SK-N-SH (cell line): ENCODE data around the gene PNLDC1. TPM values are rescaled to one million over a fixed set of nuclear protein-coding genes. Genes with fewer than 3 reads are reported as not detected.
A peak's percentile ranks its signal among the peaks of the same experiment; 100 is the strongest.

ENCODE experiments used
- CTCF ChIA-PET: fragments of 300-600, 350-600 bp; formaldehyde crosslinking; extraction: SDS; loops from one replicate; lab custom pipeline; 2021; lab: Yijun Ruan, JAX
- POLR2A ChIA-PET: fragments of 350-600 bp; sonication (Branson Sonifier 250); formaldehyde crosslinking; extraction: SDS; loops from one replicate; lab custom pipeline; 2020; ENCODE audit warnings: antibody characterized with exemption, inconsistent platforms; lab: Yijun Ruan, JAX
- DNase-seq: peaks from one replicate; pipeline ENCODE4 v3.0.0; 2012
- H2AFZ ChIP-seq: fragments of 200-600 bp; sonication (generic); 2 replicates; pipeline ENCODE4 v1.8.1; 2016; ENCODE audit warnings: antibody characterized with exemption, mild to moderate bottlenecking, low read depth
- H3F3A ChIP-seq: fragments of 200-600 bp; sonication (generic); replicated peaks from 2 replicates; pipeline ENCODE3; 2016; ENCODE audit warnings: antibody characterized with exemption, mild to moderate bottlenecking; ENCODE audit not compliant: insufficient read depth
- H3K27ac ChIP-seq, 2 experiments: fragments of 200-500 bp in 1 of 2; fragments of 200-600 bp in 1 of 2; sonication (Bioruptor generic) in 1 of 2; sonication (generic), shearing (Covaris generic) in 1 of 2; 2 replicates each; pipeline versions ENCODE4 v1.5.1 to v1.6.1; 2014 to 2016; ENCODE audit warnings: low read depth in 2 of 2, inconsistent platforms in 1 of 2, low read length in 1 of 2, mild to moderate bottlenecking in 1 of 2, mixed read lengths in 1 of 2
- H3K27me3 ChIP-seq: fragments of 200-600 bp; sonication (generic), shearing (Covaris generic); 2 replicates; pipeline ENCODE4 v1.6.1; 2016; ENCODE audit warnings: mixed run types; ENCODE audit not compliant: insufficient read depth
- H3K36me3 ChIP-seq, 2 experiments: fragments of 200-500 bp in 1 of 2; fragments of 200-600 bp in 1 of 2; sonication (Bioruptor generic) in 1 of 2; sonication (generic) in 1 of 2; replicated peaks in 1 of 2; 2 replicates each; pipeline versions ENCODE3 to v1.5.1; 2014 to 2016; ENCODE audit warnings: low read length in 1 of 2, mild to moderate bottlenecking in 1 of 2; ENCODE audit not compliant: insufficient read depth in 2 of 2, control insufficient read depth in 1 of 2
- H3K4me1 ChIP-seq, 2 experiments: fragments of 200-500 bp in 1 of 2; fragments of 200-600 bp in 1 of 2; sonication (Bioruptor generic) in 1 of 2; sonication (generic), shearing (Covaris generic) in 1 of 2; 2 replicates each; pipeline versions ENCODE4 v1.5.1 to v1.6.1; 2014 to 2016; ENCODE audit warnings: low read depth in 1 of 2, low read length in 1 of 2, mixed run types in 1 of 2; ENCODE audit not compliant: insufficient read depth in 2 of 2, control insufficient read depth in 1 of 2
- H3K4me2 ChIP-seq: fragments of 200-600 bp; sonication (generic), shearing (Covaris generic); 2 replicates; pipeline ENCODE4 v1.6.1; 2017; ENCODE audit warnings: mixed run types
- H3K4me3 ChIP-seq, 2 experiments: fragments of 200-500 bp in 1 of 2; fragments of 200-600 bp in 1 of 2; sonication (Bioruptor generic) in 1 of 2; sonication (generic), shearing (Covaris generic) in 1 of 2; 2 replicates each; pipeline versions ENCODE4 v1.5.1 to v1.8.1; 2014 to 2016; ENCODE audit warnings: low read depth in 2 of 2, inconsistent platforms in 1 of 2, low read length in 1 of 2, mild to moderate bottlenecking in 1 of 2, mixed read lengths in 1 of 2, moderate library complexity in 1 of 2
- H3K79me2 ChIP-seq: fragments of 200-600 bp; sonication (generic); 2 replicates; pipeline ENCODE4 v1.8.1; 2017; ENCODE audit warnings: mild to moderate bottlenecking; ENCODE audit not compliant: insufficient read depth
- H3K9ac ChIP-seq: fragments of 200-600 bp; sonication (generic); 2 replicates; pipeline ENCODE4 v1.6.1; 2017; ENCODE audit warnings: mixed run types
- H3K9me2 ChIP-seq: fragments of 200-600 bp; sonication (generic); 2 replicates; pipeline ENCODE4 v1.6.1; 2017; ENCODE audit warnings: mixed run types
- H3K9me3 ChIP-seq: fragments of 200-600 bp; sonication (generic); 2 replicates; pipeline ENCODE4 v1.6.1; 2017; ENCODE audit warnings: mixed run types, mild to moderate bottlenecking, moderate library complexity
- H4K20me1 ChIP-seq: fragments of 200-600 bp; sonication (generic); 2 replicates; pipeline ENCODE4 v1.6.1; 2017; ENCODE audit warnings: mild to moderate bottlenecking, mixed run types; ENCODE audit not compliant: insufficient read depth
- CHD2 ChIP-seq: fragments of 150-350 bp; IDR thresholded peaks from 2 replicates; pipeline ENCODE4 v1.6.1; 2018; ENCODE audit warnings: low read length; ENCODE audit not compliant: partially characterized antibody
- CTCF ChIP-seq: fragments of 200-600 bp; sonication (generic); IDR thresholded peaks from 2 replicates; pipeline ENCODE4 v1.6.1; 2017; ENCODE audit warnings: antibody characterized with exemption, mild to moderate bottlenecking, moderate library complexity
- EP300 ChIP-seq, 2 experiments: IDR thresholded peaks; 2 replicates each; pipeline versions ENCODE4 v1.4.0 to v1.6.1; 2012; ENCODE audit warnings: borderline replicate concordance in 1 of 2, low read depth in 1 of 2, low read length in 1 of 2
- EZH2phosphoT487 ChIP-seq: fragments of 200-600 bp; sonication (generic); IDR thresholded peaks from 2 replicates; pipeline ENCODE4 v1.6.1; 2017; ENCODE audit warnings: low read depth, mixed run types, mild to moderate bottlenecking, antibody characterized with exemption, moderate library complexity, borderline replicate concordance
- FOSL2 ChIP-seq: IDR thresholded peaks from 2 replicates; pipeline ENCODE4 v1.4.0; 2012; ENCODE audit warnings: low read depth, mild to moderate bottlenecking, moderate library complexity, borderline replicate concordance
- FOXJ3 ChIP-seq: sonication (generic); formaldehyde crosslinking; IDR thresholded peaks from 2 replicates; pipeline ENCODE4 v1.5.1; 2020; ENCODE audit warnings: mild to moderate bottlenecking, missing genetic modification reagents
- FOXM1 ChIP-seq: IDR thresholded peaks from 2 replicates; pipeline ENCODE4 v1.4.0; 2012; ENCODE audit warnings: low read depth, mild to moderate bottlenecking
- NFIC ChIP-seq: IDR thresholded peaks from 2 replicates; pipeline ENCODE4 v1.4.0; 2012; ENCODE audit warnings: borderline replicate concordance
- POLR2AphosphoS5 ChIP-seq: IDR thresholded peaks from 2 replicates; pipeline ENCODE4 v1.6.1; 2012; ENCODE audit warnings: low read depth, low read length
- TEAD4 ChIP-seq: IDR thresholded peaks from 2 replicates; pipeline ENCODE4 v1.4.0; 2012; ENCODE audit warnings: mild to moderate bottlenecking, borderline replicate concordance; ENCODE audit not compliant: insufficient read depth
- USF2 ChIP-seq: fragments of 150-350 bp; IDR thresholded peaks from 2 replicates; pipeline ENCODE4 v1.6.1; 2017; ENCODE audit warnings: antibody characterized with exemption, low read length, low read depth, borderline replicate concordance
- YY1 ChIP-seq: IDR thresholded peaks from 2 replicates; pipeline ENCODE4 v1.4.0; 2012; ENCODE audit warnings: low read depth, mild to moderate bottlenecking
- WGBS: methylation state at CpG from one replicate; pipeline ENCODE4 v1.1.6; 2017; ENCODE audit warnings: low lambda C conversion rate; 5-methylcytosine and 5-hydroxymethylcytosine counted together
- polyA plus RNA-seq, 3 experiments: library from polyadenylated mRNA; depleted of rRNA; stranded (reverse); fragments of >200 nt; gene quantifications; 2 replicates each; pipeline ENCODE4 v1.2.3, GENCODE V29; 2012

The PNLDC1 gene
- polyA plus RNA-seq, 1 of the 3 experiments (the other 2 are of a cell fraction), result not detected

GRCh38 chr6:159758031-159759001 lies 41.8 kb upstream of the PNLDC1 start:
- TF ChIP-seq FOSL2 (peak; percentile 48; the same call in 1 of the 2 replicates), CTCF (peak; percentile 49), FOXJ3 (CRISPR knock-in tag) (no peak)
- H3K79me2 ChIP-seq, result peaks cover 46% of the 10 kb centered on the region
- DNase-seq, result no peak
- no peaks in the 10 kb centered on the region for H3K9me2 ChIP-seq
- H3K36me3 ChIP-seq, result peaks cover 49 to 50% of the 10 kb centered on the region in 2 experiments
- no peak overlapping the region for H3K9ac ChIP-seq
- no peak overlapping the region for H3K4me2 ChIP-seq
- H3K27me3 ChIP-seq, result no peaks in the 10 kb centered on the region
- H3K4me3 ChIP-seq, result no peak overlapping the region
- 92% methylated on average over 6 of the region's 7 CpGs for WGBS
- H3F3A ChIP-seq, result peaks cover 58% of the 10 kb centered on the region
- peak overlapping the region in 1 of 2 experiments; percentile 46; a peak in 2 of 4 replicates for H3K27ac ChIP-seq
- ChIA-PET POLR2A (no interaction called here), CTCF (interaction anchor here (1.1 kb wide), 1 partner anchor 24 kb away, joined by 3 read pairs; no protein-coding TSS in a partner anchor)
- peaks cover 13 to 20% of the 10 kb centered on the region in 2 experiments for H3K4me1 ChIP-seq
- no peaks in the 10 kb centered on the region for H3K9me3 ChIP-seq
- no peaks in the 10 kb centered on the region for H4K20me1 ChIP-seq
- no peak overlapping the region for H2AFZ ChIP-seq

GRCh38 chr6:159759645-159760044 lies 40.4 kb upstream of the PNLDC1 start:
- WGBS, result 79% methylated on average over 2 of the region's 2 CpGs
- H3K4me1 ChIP-seq, result peaks cover 13 to 20% of the 10 kb centered on the region in 2 experiments
- TF ChIP-seq NFIC, result no peak
- no peak for TF ChIP-seq FOSL2
- TF ChIP-seq FOXM1, result no peak
- no peak for TF ChIP-seq YY1
- TF ChIP-seq EZH2phosphoT487, result no peak
- TF ChIP-seq CHD2, result no peak
- TF ChIP-seq USF2, result no peak
- TF ChIP-seq TEAD4, result no peak
- no peak for TF ChIP-seq EP300 (IDR thresholded peaks at IDR 0.05; ENCODE audit: borderline replicate concordance in 1 of 2, low read depth in 1 of 2, low read length in 1 of 2)
- TF ChIP-seq POLR2AphosphoS5, result no peak
- TF ChIP-seq, all 33 proteins: peak for 0
- no peaks in the 10 kb centered on the region for H3K27me3 ChIP-seq
- no peaks in the 10 kb centered on the region for H3K9me3 ChIP-seq
- peaks cover 49% of the 10 kb centered on the region for H3F3A ChIP-seq
- H3K4me2 ChIP-seq, result no peak overlapping the region
- ChIA-PET CTCF (interaction anchor here (1.1 to 1.4 kb wide), 2 partner anchors 8 to 25 kb away, joined by 3 read pairs; no protein-coding TSS in a partner anchor), POLR2A (no interaction called here)
- H3K4me3 ChIP-seq, result no peak overlapping the region
- H4K20me1 ChIP-seq, result no peaks in the 10 kb centered on the region
- H3K9me2 ChIP-seq, result no peaks in the 10 kb centered on the region
- H3K9ac ChIP-seq, result no peak overlapping the region
- H3K79me2 ChIP-seq, result peaks cover 41% of the 10 kb centered on the region
- H3K36me3 ChIP-seq, result peaks cover 42 to 44% of the 10 kb centered on the region in 2 experiments
- no peak for DNase-seq
- no peak overlapping the region for H2AFZ ChIP-seq
- H3K27ac ChIP-seq, result peak overlapping the region in 1 of 2 experiments; percentile 94; a peak in 2 of 4 replicates
